ENCODE data around the gene HTRA3.

The HTRA3 gene

DNA sequence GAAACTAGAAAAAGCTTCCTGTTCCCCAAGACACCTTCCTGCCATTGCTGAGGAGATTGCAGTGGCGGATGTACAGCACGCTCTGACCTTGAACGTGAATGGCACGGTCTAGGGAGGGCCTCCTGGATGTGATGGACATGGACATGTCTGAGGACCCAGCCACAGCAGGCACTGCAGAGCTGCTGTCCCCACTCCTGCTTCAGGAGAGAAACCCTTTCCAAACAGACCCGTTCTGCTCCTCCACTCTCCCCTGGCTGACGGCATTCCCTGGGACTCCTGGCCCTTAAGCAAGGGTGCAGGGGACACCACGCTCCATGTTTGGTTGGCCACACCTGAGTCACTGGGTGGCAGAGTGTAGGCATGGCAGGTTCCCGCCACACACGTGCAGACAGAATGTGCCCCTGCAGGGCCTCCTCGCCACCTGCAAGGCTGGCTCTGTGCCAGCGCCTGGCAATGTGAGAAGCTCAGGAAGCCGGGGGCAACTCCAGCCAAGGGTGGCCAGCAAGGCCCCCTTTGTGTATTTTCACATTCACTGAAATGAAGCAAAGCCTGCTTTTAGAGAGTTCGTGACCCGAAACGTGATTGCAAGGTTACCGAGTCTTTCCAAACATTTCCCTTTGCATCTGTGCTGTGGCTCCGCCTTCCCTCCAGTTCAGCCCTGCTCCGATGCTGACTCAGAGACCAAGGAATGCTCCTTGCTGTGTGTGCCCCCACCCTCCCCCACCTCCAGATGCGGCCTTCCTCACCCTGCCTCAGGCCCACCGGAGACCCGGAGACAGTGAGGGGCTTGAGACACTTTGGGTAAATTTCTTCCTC, 46.1 kb downstream of the HTRA3 start (continued):
- TF ChIP-seq, protein P1, sequence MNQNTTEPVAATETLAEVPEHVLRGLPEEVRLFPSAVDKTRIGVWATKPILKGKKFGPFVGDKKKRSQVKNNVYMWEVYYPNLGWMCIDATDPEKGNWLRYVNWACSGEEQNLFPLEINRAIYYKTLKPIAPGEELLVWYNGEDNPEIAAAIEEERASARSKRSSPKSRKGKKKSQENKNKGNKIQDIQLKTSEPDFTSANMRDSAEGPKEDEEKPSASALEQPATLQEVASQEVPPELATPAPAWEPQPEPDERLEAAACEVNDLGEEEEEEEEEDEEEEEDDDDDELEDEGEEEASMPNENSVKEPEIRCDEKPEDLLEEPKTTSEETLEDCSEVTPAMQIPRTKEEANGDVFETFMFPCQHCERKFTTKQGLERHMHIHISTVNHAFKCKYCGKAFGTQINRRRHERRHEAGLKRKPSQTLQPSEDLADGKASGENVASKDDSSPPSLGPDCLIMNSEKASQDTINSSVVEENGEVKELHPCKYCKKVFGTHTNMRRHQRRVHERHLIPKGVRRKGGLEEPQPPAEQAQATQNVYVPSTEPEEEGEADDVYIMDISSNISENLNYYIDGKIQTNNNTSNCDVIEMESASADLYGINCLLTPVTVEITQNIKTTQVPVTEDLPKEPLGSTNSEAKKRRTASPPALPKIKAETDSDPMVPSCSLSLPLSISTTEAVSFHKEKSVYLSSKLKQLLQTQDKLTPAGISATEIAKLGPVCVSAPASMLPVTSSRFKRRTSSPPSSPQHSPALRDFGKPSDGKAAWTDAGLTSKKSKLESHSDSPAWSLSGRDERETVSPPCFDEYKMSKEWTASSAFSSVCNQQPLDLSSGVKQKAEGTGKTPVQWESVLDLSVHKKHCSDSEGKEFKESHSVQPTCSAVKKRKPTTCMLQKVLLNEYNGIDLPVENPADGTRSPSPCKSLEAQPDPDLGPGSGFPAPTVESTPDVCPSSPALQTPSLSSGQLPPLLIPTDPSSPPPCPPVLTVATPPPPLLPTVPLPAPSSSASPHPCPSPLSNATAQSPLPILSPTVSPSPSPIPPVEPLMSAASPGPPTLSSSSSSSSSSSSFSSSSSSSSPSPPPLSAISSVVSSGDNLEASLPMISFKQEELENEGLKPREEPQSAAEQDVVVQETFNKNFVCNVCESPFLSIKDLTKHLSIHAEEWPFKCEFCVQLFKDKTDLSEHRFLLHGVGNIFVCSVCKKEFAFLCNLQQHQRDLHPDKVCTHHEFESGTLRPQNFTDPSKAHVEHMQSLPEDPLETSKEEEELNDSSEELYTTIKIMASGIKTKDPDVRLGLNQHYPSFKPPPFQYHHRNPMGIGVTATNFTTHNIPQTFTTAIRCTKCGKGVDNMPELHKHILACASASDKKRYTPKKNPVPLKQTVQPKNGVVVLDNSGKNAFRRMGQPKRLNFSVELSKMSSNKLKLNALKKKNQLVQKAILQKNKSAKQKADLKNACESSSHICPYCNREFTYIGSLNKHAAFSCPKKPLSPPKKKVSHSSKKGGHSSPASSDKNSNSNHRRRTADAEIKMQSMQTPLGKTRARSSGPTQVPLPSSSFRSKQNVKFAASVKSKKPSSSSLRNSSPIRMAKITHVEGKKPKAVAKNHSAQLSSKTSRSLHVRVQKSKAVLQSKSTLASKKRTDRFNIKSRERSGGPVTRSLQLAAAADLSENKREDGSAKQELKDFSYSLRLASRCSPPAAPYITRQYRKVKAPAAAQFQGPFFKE (tag by site-specific recombination; IDR thresholded peaks at IDR 0.05; ENCODE audit: borderline replicate concordance) = no peak
- peak; percentile 87 for TF ChIP-seq GLIS1 (tag by site-specific recombination; IDR thresholded peaks at IDR 0.05)
- TF ChIP-seq, protein P2, sequence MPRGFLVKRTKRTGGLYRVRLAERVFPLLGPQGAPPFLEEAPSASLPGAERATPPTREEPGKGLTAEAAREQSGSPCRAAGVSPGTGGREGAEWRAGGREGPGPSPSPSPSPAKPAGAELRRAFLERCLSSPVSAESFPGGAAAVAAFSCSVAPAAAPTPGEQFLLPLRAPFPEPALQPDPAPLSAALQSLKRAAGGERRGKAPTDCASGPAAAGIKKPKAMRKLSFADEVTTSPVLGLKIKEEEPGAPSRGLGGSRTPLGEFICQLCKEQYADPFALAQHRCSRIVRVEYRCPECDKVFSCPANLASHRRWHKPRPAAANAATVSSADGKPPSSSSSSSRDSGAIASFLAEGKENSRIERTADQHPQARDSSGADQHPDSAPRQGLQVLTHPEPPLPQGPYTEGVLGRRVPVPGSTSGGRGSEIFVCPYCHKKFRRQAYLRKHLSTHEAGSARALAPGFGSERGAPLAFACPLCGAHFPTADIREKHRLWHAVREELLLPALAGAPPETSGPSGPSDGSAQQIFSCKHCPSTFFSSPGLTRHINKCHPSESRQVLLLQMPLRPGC (tag by site-specific recombination; IDR thresholded peaks at IDR 0.05) = no peak
- TF ChIP-seq ZNF707 (tag by site-specific recombination; IDR thresholded peaks at IDR 0.05) = no peak
- TF ChIP-seq ZNF626 (tag by site-specific recombination; IDR thresholded peaks at IDR 0.05) = no peak

DNA sequence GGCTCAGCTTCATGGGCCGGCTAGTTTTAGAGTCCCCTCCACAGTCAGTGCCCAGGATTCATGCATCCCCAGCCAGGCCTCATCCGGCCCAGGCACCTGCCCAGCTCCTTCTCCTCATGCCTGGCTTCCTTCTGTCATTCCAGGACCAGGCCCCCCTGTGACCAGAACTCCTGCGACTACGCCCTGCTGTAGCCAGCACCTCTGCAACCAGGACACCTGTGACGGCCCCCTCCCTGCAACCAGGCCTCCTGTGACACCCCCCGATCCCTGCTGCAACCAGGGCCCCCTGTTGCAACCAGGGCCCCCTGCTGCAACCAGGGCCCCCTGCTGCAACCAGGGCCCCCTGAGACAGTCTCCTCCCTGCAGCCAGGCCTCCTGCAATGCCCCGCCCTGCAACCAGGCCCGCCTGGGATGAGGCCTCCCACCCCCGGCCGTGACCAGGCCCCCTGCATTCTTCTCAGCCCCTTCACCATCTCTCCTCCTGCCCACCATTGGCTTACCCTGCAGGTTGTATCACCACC, 46.8 kb downstream of the HTRA3 start:
- Histone ChIP-seq H3K4me3 (ENCODE audit: low read depth, low read length) (no peak overlapping the region), H3K36me3 (ENCODE audit: control insufficient read depth in 2 of 2, insufficient read depth in 1 of 2, low read length in 2 of 2) (no peaks in the 10 kb centered on the region), H3K27ac (ENCODE audit: extremely low read depth, low read depth, low read length) (no peak overlapping the region; the same call in 1 of the 2 replicates), H3K4me1 (ENCODE audit: control insufficient read depth, insufficient read depth, low read length) (no peaks in the 10 kb centered on the region; the same call in 1 of the 2 replicates), H3K9me3 (ENCODE audit: control insufficient read depth, insufficient read depth, low read depth, low read length) (no peaks in the 10 kb centered on the region)
- ChIA-PET CTCF (no interaction called here), POLR2A (no interaction called here)
- TF ChIP-seq GLIS1 (tag by site-specific recombination; IDR thresholded peaks at IDR 0.05) = peak; percentile 73
- TF ChIP-seq, protein P3, sequence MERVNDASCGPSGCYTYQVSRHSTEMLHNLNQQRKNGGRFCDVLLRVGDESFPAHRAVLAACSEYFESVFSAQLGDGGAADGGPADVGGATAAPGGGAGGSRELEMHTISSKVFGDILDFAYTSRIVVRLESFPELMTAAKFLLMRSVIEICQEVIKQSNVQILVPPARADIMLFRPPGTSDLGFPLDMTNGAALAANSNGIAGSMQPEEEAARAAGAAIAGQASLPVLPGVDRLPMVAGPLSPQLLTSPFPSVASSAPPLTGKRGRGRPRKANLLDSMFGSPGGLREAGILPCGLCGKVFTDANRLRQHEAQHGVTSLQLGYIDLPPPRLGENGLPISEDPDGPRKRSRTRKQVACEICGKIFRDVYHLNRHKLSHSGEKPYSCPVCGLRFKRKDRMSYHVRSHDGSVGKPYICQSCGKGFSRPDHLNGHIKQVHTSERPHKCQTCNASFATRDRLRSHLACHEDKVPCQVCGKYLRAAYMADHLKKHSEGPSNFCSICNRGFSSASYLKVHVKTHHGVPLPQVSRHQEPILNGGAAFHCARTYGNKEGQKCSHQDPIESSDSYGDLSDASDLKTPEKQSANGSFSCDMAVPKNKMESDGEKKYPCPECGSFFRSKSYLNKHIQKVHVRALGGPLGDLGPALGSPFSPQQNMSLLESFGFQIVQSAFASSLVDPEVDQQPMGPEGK (tag by site-specific recombination; IDR thresholded peaks at IDR 0.05) = 0 out of 2 replicates have a peak, but pooled peaks have one; percentile 2
- peak; percentile 56 for TF ChIP-seq ZIC2 (tag by site-specific recombination; IDR thresholded peaks at IDR 0.05)
- no peak for TF ChIP-seq ZNF133 (tag by site-specific recombination; IDR thresholded peaks at IDR 0.05)

DNA sequence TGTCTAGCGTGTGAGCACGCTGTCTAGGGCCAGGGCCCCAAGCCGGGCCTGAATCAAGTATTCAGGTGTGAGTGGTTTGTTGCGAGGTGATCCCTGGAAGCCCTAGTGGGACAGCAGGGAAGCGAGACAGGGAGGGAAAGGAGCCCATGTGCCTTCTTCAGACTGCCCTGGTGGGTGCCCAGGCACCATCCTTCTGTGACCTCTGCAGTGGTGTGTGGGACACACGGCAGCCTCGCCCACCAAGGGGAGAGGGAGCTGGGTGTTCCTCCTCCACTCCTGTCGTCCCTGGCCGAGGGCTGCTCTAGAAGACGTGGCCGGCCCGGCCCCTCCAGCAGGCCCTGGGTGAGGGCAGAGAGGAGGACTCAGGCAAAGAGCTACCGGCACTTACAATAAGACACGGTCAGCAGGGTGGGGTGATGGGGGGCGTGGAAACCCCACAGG, 47.4 kb downstream of the HTRA3 start:
- Histone ChIP-seq H3K4me1 (ENCODE audit: control insufficient read depth, insufficient read depth, low read length) (no peaks in the 10 kb centered on the region; the same call in 1 of the 2 replicates), H3K27ac (ENCODE audit: extremely low read depth, low read depth, low read length) (no peak overlapping the region), H3K4me3 (ENCODE audit: low read depth, low read length) (no peak overlapping the region), H3K36me3 (ENCODE audit: control insufficient read depth in 2 of 2, insufficient read depth in 1 of 2, low read length in 2 of 2) (no peaks in the 10 kb centered on the region), H3K9me3 (ENCODE audit: control insufficient read depth, insufficient read depth, low read depth, low read length) (no peaks in the 10 kb centered on the region)
- TF ChIP-seq MYNN (tag by site-specific recombination; IDR thresholded peaks at IDR 0.05; ENCODE audit: borderline replicate concordance) (no peak), HOXA7 (CRISPR knock-in tag; IDR thresholded peaks at IDR 0.05; ENCODE audit: borderline replicate concordance) (no peak), ZNF132 (tag by site-specific recombination; IDR thresholded peaks at IDR 0.05; ENCODE audit: borderline replicate concordance) (no peak), ZNF23 (tag by site-specific recombination; IDR thresholded peaks at IDR 0.05; ENCODE audit: borderline replicate concordance) (no peak), ZNF658 (tag by site-specific recombination; IDR thresholded peaks at IDR 0.05) (no peak), ZNF221 (tag by site-specific recombination; IDR thresholded peaks at IDR 0.05; ENCODE audit: borderline replicate concordance) (no peak)
- POLR2A ChIA-PET = no interaction called here
- CTCF ChIA-PET = no interaction called here

Data from HEK293 (cell line).